Endothelial cell of umbilical vein (primary cell): ENCODE results near the gene TPCN1. TPM values are rescaled to one million over a fixed set of nuclear protein-coding genes. Genes with fewer than 3 reads are reported as not detected.

Experiments used
- BruUV-seq: library from RNA; stranded (reverse); fragments of 400-500 nt; replicated peaks from 2 replicates; lab custom pipeline; 2021; lab: Mats Ljungman, UMichigan
- CTCF ChIA-PET: fragments of 300-600, 350-600 bp; sonication (Branson Sonifier 250); formaldehyde crosslinking; loops from one replicate; lab custom pipeline; 2021; ENCODE audit warnings: antibody characterized with exemption, inconsistent platforms; lab: Charles Lee
- POLR2A ChIA-PET: fragments of 300-600, 350-600 bp; sonication (Branson Sonifier 250); formaldehyde crosslinking; loops from one replicate; lab custom pipeline; 2021; ENCODE audit warnings: antibody characterized with exemption, inconsistent platforms; lab: Charles Lee
- DNase-seq: peaks from one replicate; pipeline ENCODE4 v3.0.0-alpha.2; 2011; ENCODE audit warnings: low read depth, low spot score
- FAIRE-seq: peaks from 2 replicates; lab custom pipeline; 2011; peaks lifted over from hg19 to GRCh38; lab: Jason Lieb, UNC
- H2AFZ ChIP-seq: 2 replicates; pipeline ENCODE4 v1.6.0; 2012; ENCODE audit warnings: low read depth, low read length, control low read depth, inconsistent platforms
- H3K27ac ChIP-seq: 2 replicates; pipeline ENCODE4 v1.5.1; 2011; ENCODE audit warnings: low read depth, mild to moderate bottlenecking, control low read depth, low read length, moderate library complexity; ENCODE audit not compliant: insufficient read depth
- H3K27me3 ChIP-seq, 2 experiments: 2 replicates each; pipeline versions ENCODE4 v1.6.0 to v1.6.1; 2011; ENCODE audit warnings: low read length in 2 of 2, mixed read lengths in 1 of 2; ENCODE audit not compliant: control insufficient read depth in 2 of 2, insufficient read depth in 2 of 2
- H3K36me3 ChIP-seq, 2 experiments: 2 replicates in 1 of 2; 3 replicates in 1 of 2; pipeline ENCODE4 v1.5.1; 2011; ENCODE audit warnings: low read length in 2 of 2, mild to moderate bottlenecking in 1 of 2, moderate library complexity in 1 of 2; ENCODE audit not compliant: control insufficient read depth in 2 of 2, insufficient read depth in 2 of 2; ENCODE audit errors: extremely low read depth in 1 of 2
- H3K4me1 ChIP-seq: 3 replicates; pipeline ENCODE4 v1.5.1; 2011; ENCODE audit warnings: mild to moderate bottlenecking, low read length; ENCODE audit not compliant: control insufficient read depth, insufficient read depth; ENCODE audit errors: extremely low read depth
- H3K4me2 ChIP-seq: 2 replicates; pipeline ENCODE4 v1.6.1; 2011; ENCODE audit warnings: low read length, control low read depth, mixed read lengths; ENCODE audit not compliant: insufficient read depth
- H3K4me3 ChIP-seq, 3 experiments: fragments of 200-600 bp in 1 of 3; sonication (generic), shearing (Covaris generic) in 1 of 3; replicated peaks in 1 of 3; 2 replicates each; pipeline ENCODE4 v1.5.1; 2011 to 2016; ENCODE audit warnings: control low read depth in 3 of 3, low read length in 3 of 3, mild to moderate bottlenecking in 2 of 3, inconsistent platforms in 1 of 3, low read depth in 1 of 3, moderate library complexity in 1 of 3; ENCODE audit not compliant: insufficient read depth in 1 of 3
- H3K79me2 ChIP-seq: 2 replicates; pipeline ENCODE4 v1.6.0; 2012; ENCODE audit warnings: low read length, inconsistent platforms; ENCODE audit not compliant: control insufficient read depth, insufficient read depth
- H3K9ac ChIP-seq: replicated peaks from 2 replicates; pipeline ENCODE3; 2011; ENCODE audit warnings: low read length, control low read depth; ENCODE audit not compliant: insufficient read depth; ENCODE audit errors: extremely low read depth
- H3K9me1 ChIP-seq: replicated peaks from 3 replicates; pipeline ENCODE4 v1.6.0; 2011; ENCODE audit warnings: mild to moderate bottlenecking, low read length; ENCODE audit not compliant: control insufficient read depth, insufficient read depth; ENCODE audit errors: extremely low read depth
- H3K9me3 ChIP-seq: replicated peaks from 2 replicates; pipeline ENCODE4 v1.5.1; 2012; ENCODE audit warnings: low read length, inconsistent platforms; ENCODE audit not compliant: control insufficient read depth, insufficient read depth
- H4K20me1 ChIP-seq: replicated peaks from 2 replicates; pipeline ENCODE3; 2011; ENCODE audit warnings: mild to moderate bottlenecking, low read length; ENCODE audit not compliant: control insufficient read depth, insufficient read depth; ENCODE audit errors: extremely low read depth
- EZH2 ChIP-seq: IDR thresholded peaks from 2 replicates; pipeline ENCODE4 v1.6.1; 2012; ENCODE audit warnings: borderline replicate concordance, low read depth, mild to moderate bottlenecking, moderate library complexity, low read length, inconsistent platforms; ENCODE audit not compliant: severe bottlenecking
- FOS ChIP-seq: IDR thresholded peaks from 2 replicates; pipeline ENCODE4 v1.6.1; 2011; ENCODE audit warnings: mild to moderate bottlenecking, low read length, moderate library complexity, borderline replicate concordance; ENCODE audit not compliant: insufficient read depth
- GATA2 ChIP-seq: IDR thresholded peaks from 2 replicates; pipeline ENCODE4 v1.7.0; 2011; ENCODE audit warnings: low read depth, mild to moderate bottlenecking, moderate library complexity, mixed read lengths, low read length; ENCODE audit not compliant: insufficient read length, insufficient read depth
- JUN ChIP-seq: IDR thresholded peaks from 2 replicates; pipeline ENCODE4 v1.6.1; 2011; ENCODE audit warnings: borderline replicate concordance, low read depth; ENCODE audit not compliant: insufficient read length, insufficient read depth
- MYC ChIP-seq: IDR thresholded peaks from one replicate; pipeline ENCODE4 v1.6.1; 2011; ENCODE audit warnings: mild to moderate bottlenecking, low read depth, low read length
- POLR2A ChIP-seq: IDR thresholded peaks from 2 replicates; pipeline ENCODE4 v1.6.1; 2012; ENCODE audit warnings: low read depth, mild to moderate bottlenecking, control low read depth, low read length
- POLR2AphosphoS5 ChIP-seq: IDR thresholded peaks from 2 replicates; pipeline ENCODE4 v1.6.1; 2012; ENCODE audit warnings: low read depth, mild to moderate bottlenecking, control low read depth, low read length, moderate library complexity; ENCODE audit not compliant: insufficient read depth
- dilution Hi-C: fragments of 300-500 bp; cut with MboI; formaldehyde crosslinking; loops from one replicate; pipeline ENCODE4 v1.15.0; 2019; ENCODE audit warnings: low sequenced_read_pairs; ENCODE audit not compliant: extremely low pct_ligation_motif_present
- intact Hi-C: fragments of 100-400 bp; cut with micrococcal nuclease; formaldehyde crosslinking; loops from one replicate; pipeline ENCODE4 v1.10.0; 2022
- polyA plus RNA-seq, 4 experiments: library from polyadenylated mRNA; depleted of rRNA in 3 of 4; stranded (reverse) in 3 of 4; unstranded in 1 of 4; fragments of >200 nt; gene quantifications; 2 replicates each; pipeline versions ENCODE4 v1.2.1 to v1.2.3, GENCODE V29; 2011 to 2012; ENCODE audit warnings: missing spikeins in 1 of 4
- total RNA-seq: library from RNA; stranded (reverse); gene quantifications from 2 replicates; pipeline ENCODE4 v1.2.3, GENCODE V29; 2021
- TF ChIP-seq, protein P1 (sequence below), 2 donors: IDR thresholded peaks; 1 replicate in 1 of 2; 2 replicates in 1 of 2; pipeline ENCODE4 v1.5.1; 2011; ENCODE audit warnings: low read length in 2 of 2, mild to moderate bottlenecking in 2 of 2, moderate library complexity in 2 of 2, control low read depth in 1 of 2, inconsistent platforms in 1 of 2, low read depth in 1 of 2; ENCODE audit not compliant: insufficient read depth in 1 of 2; ENCODE audit errors: extremely low read depth in 1 of 2
- TF ChIP-seq, protein P2 (sequence below): IDR thresholded peaks from 2 replicates; pipeline ENCODE4 v1.6.1; 2011; ENCODE audit not compliant: insufficient read depth, insufficient read length

The TPCN1 gene
- total and polyA plus RNA-seq, 2 donors (not counting 3 experiments of a cell fraction or from before 2014, with no cell fraction given), result 19.5 to 28.3 TPM

DNA sequence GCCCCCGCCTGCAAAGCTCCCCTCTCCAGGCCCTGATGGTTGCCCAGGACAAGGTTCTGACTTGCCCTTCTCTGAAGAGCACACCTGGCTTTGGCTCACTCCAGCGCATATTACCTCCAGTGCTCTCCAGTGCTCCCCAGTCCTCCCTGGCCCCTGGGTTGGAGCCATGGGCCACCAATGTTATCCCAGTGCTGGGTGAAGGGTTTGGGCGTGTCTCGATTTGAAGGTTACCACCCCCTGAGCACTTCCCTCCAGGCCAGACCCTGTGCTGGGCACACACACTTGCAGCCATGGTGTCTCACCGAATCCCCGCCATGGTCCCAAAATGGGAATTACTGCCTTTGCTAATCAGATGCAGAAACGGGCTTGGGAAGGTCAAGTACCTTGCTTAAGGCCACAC lies 24.7 kb upstream of the TPCN1 start:
- peaks cover 23% of the 10 kb centered on the region for H3K4me1 ChIP-seq
- H3K4me2 ChIP-seq, result no peak overlapping the region
- H3K4me3 ChIP-seq, result no peak overlapping the region
- intact Hi-C loops (loop anchor here (2.0 kb wide), 1 partner anchor 42 kb away; no protein-coding TSS in a partner anchor), dilution Hi-C loops (no loop called here)
- H2AFZ ChIP-seq, result no peak overlapping the region
- H3K36me3 ChIP-seq, result peaks cover 0 to 5% of the 10 kb centered on the region in 2 experiments
- CTCF ChIA-PET, result interaction anchor here (0.9 to 4.1 kb wide), 7 partner anchors 9 to 265 kb away, joined by 3 to 22 read pairs (median 6); partner anchors contain the start of gene RITA1
- no peak overlapping the region for H3K9ac ChIP-seq
- DNase-seq, result no peak
- H3K27me3 ChIP-seq, result no peaks in the 10 kb centered on the region
- H3K79me2 ChIP-seq, result no peaks in the 10 kb centered on the region
- FAIRE-seq, result no peak
- no TSS peak for BruUV-seq
- POLR2A ChIA-PET, result no interaction called here
- H4K20me1 ChIP-seq, result no peaks in the 10 kb centered on the region
- no peaks in the 10 kb centered on the region for H3K9me3 ChIP-seq
- H3K9me1 ChIP-seq, result no peaks in the 10 kb centered on the region
- TF ChIP-seq EZH2, result no peak
- no peak for TF ChIP-seq POLR2AphosphoS5
- TF ChIP-seq JUN, result no peak
- TF ChIP-seq GATA2, result no peak
- TF ChIP-seq, protein P1, sequence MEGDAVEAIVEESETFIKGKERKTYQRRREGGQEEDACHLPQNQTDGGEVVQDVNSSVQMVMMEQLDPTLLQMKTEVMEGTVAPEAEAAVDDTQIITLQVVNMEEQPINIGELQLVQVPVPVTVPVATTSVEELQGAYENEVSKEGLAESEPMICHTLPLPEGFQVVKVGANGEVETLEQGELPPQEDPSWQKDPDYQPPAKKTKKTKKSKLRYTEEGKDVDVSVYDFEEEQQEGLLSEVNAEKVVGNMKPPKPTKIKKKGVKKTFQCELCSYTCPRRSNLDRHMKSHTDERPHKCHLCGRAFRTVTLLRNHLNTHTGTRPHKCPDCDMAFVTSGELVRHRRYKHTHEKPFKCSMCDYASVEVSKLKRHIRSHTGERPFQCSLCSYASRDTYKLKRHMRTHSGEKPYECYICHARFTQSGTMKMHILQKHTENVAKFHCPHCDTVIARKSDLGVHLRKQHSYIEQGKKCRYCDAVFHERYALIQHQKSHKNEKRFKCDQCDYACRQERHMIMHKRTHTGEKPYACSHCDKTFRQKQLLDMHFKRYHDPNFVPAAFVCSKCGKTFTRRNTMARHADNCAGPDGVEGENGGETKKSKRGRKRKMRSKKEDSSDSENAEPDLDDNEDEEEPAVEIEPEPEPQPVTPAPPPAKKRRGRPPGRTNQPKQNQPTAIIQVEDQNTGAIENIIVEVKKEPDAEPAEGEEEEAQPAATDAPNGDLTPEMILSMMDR (IDR thresholded peaks at IDR 0.05; ENCODE audit: extremely low read depth in 1 of 2, insufficient read depth in 1 of 2, low read depth in 1 of 2, low read length in 2 of 2), result no peak
- no peak for TF ChIP-seq FOS
- no peak for TF ChIP-seq MYC
- no peak for TF ChIP-seq POLR2A
- TF ChIP-seq, protein P2, sequence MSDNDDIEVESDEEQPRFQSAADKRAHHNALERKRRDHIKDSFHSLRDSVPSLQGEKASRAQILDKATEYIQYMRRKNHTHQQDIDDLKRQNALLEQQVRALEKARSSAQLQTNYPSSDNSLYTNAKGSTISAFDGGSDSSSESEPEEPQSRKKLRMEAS, result no peak
- H3K27ac ChIP-seq, result no peak overlapping the region
